AG04449 (cell line): ENCODE data around the gene CDH13.

ENCODE experiments used
- CTCF ChIA-PET: fragments of 350-600 bp; formaldehyde crosslinking; extraction: SDS; loops from one replicate; lab custom pipeline; 2021; ENCODE audit warnings: antibody characterized with exemption; lab: Yijun Ruan, JAX
- POLR2A ChIA-PET: fragments of 400-600, 350-600 bp; formaldehyde crosslinking; extraction: SDS; loops from one replicate; lab custom pipeline; 2020; ENCODE audit warnings: antibody characterized with exemption, inconsistent platforms; lab: Yijun Ruan, JAX
- DNase-seq: peaks from one replicate; pipeline ENCODE4 v3.0.0-alpha.2; 2010; ENCODE audit warnings: low read depth, low spot score
- H3K4me3 ChIP-seq: 2 replicates; pipeline ENCODE4 v1.5.1; 2011; ENCODE audit warnings: low read depth, mild to moderate bottlenecking, control low read depth, low read length
- TF ChIP-seq, protein P1 (sequence below): IDR thresholded peaks from one replicate; pipeline ENCODE4 v1.5.1; 2011; ENCODE audit warnings: mild to moderate bottlenecking, moderate library complexity, low read length, control low read depth, inconsistent platforms; ENCODE audit not compliant: insufficient read depth; ENCODE audit errors: missing control alignments

CDH13 gene

DNA sequence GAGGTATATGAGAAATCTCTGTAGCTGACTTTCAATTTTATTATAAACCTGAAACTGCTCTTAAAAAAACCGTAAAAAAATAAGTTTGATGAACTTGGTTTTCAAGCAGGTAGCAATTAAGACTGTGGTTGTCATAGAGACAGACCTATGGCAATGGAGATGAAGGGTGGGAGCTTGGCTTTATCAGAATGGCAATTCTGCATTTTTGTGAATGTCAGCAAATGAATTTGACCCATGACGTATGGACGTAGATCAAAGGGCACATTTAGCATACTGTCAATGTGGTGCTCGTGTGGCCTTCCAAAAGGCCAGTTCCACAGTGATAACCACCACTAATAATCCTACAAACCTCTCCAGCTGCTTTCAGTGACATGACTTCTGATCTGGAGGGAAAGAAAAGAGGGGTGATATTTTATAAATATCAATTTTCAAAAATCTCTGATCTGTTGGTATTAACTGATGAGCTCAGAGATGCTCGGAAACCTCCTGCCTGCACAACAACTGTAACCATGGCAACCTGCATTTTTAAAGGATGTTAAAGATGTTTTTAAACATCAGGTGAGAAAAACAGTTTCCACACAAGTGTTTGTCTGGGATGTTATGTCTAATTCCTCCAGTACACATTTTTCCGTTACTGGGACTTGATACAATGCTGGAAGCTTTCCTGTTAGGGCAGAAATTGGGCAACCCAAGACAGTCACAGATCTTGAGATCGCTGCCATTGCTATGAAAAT lies 533.7 kb downstream of the CDH13 start:
- POLR2A ChIA-PET = no interaction called here
- CTCF ChIA-PET = interaction anchor here (0.8 to 1.4 kb wide), 2 partner anchors 16 to 33 kb away, joined by 3 read pairs; no protein-coding TSS in a partner anchor
- H3K4me3 ChIP-seq = no peak overlapping the region
- no peak for DNase-seq
- TF ChIP-seq, protein P1, sequence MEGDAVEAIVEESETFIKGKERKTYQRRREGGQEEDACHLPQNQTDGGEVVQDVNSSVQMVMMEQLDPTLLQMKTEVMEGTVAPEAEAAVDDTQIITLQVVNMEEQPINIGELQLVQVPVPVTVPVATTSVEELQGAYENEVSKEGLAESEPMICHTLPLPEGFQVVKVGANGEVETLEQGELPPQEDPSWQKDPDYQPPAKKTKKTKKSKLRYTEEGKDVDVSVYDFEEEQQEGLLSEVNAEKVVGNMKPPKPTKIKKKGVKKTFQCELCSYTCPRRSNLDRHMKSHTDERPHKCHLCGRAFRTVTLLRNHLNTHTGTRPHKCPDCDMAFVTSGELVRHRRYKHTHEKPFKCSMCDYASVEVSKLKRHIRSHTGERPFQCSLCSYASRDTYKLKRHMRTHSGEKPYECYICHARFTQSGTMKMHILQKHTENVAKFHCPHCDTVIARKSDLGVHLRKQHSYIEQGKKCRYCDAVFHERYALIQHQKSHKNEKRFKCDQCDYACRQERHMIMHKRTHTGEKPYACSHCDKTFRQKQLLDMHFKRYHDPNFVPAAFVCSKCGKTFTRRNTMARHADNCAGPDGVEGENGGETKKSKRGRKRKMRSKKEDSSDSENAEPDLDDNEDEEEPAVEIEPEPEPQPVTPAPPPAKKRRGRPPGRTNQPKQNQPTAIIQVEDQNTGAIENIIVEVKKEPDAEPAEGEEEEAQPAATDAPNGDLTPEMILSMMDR = no peak

DNA sequence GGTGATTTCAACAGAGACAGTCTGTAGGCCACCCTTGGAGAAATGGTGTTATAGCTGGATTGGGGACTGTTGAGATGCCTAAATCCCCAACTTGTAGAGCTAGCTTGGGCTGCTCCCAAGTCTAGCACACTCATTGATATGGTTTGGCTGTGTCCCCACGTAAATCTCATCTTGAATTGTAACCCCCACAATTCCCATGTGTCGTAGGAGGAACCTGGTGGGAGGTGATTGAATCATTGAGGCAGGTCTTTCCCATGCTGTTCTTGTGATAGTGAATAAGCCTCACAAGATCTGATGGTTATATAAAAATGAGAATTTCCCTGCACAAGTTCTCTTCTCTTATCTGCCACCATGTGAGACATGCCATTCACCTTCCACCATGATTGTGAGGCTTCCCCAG lies 536.0 kb downstream of the CDH13 start:
- H3K4me3 ChIP-seq = no peak overlapping the region
- DNase-seq = no peak
- TF ChIP-seq, protein P1 = no peak
- CTCF ChIA-PET = no interaction called here
- POLR2A ChIA-PET = no interaction called here

DNA sequence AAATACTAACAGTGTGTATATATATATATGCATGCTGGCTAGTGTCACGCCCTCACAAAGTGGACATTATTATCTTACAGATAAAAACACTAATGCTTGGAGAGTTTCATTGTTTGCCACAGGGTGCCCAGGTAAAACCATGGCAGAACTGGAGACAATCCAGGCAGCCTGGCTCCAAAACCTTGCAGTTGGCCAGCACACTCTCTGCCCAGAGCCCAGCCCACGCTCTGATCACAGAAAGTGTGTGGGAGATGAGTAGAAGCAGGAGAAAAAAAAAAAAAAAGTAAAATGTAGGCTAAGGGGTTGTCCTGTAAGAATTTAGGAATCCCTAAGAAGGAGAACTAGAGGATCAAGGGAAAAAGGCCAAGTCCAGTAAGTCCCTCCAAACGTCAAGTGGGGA lies 538.0 kb downstream of the CDH13 start:
- CTCF ChIA-PET = no interaction called here
- POLR2A ChIA-PET = no interaction called here
- no peak for DNase-seq
- no peak overlapping the region for H3K4me3 ChIP-seq
- TF ChIP-seq, protein P1 = no peak

DNA sequence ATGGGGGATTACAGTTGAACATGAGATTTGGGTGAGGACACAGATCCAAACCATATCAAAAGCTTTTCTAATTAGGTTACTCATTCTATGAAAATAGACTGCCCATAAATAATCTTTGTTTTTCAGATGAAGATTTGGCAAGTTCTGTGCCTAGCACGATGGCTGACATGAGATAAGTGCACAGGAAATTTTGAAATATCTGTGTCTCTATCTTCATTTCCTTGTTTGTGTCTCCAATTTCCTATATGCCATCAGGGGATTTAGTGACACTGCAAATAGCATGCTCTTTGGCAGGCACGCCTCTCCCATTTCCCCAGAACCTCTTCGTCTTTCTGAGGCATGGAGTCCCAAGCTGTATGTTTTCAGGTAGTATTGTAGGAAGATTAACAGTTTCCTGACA lies 544.6 kb downstream of the CDH13 start:
- CTCF ChIA-PET = no interaction called here
- POLR2A ChIA-PET = no interaction called here
- TF ChIP-seq, protein P1 = no peak
- no peak overlapping the region for H3K4me3 ChIP-seq
- DNase-seq = no peak

DNA sequence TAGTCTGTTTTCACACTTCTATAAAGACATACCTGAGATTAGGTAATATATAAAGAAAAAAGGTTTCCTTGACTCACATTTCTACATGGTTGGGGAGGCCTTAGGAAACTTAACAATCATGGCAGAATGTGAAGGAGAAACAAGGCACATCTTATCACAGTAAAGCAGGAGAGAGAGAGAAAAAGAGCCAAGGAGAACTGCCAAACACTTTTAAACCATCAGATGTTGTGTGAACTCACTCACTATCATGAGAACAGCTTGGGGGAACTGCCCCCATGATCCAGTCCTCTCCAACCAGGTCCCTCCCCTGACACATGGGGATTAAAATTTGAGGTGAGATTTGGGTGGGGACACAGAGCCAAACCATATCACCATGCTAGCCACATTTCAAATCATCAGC lies 547.9 kb downstream of the CDH13 start:
- TF ChIP-seq, protein P1 = no peak
- POLR2A ChIA-PET = no interaction called here
- no peak for DNase-seq
- H3K4me3 ChIP-seq = no peak overlapping the region
- CTCF ChIA-PET = no interaction called here

DNA sequence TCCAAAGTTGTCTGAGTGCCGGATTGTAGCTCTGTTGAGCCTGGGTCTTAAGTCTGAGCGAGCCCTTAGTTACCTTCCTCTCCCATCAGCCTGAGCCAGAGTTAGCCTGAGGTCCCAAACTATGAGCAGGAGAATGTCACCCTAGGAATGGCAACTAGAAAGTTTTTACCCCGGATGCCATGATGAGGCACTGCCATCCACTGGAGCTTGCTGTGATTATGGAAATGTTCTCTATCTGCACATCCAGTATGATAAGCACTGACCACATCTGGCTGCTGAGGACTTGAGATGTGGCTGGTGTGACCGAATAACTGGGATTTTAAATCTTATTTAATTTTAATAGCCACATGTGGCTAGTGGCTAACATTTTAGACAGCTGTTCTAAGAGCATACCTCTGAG lies 550.0 kb downstream of the CDH13 start:
- CTCF ChIA-PET = interaction anchor here (0.9 kb wide), 1 partner anchor 11 kb away, joined by 3 read pairs; no protein-coding TSS in a partner anchor
- no peak for DNase-seq
- TF ChIP-seq, protein P1 = no peak
- no peak overlapping the region for H3K4me3 ChIP-seq
- POLR2A ChIA-PET = no interaction called here
